Loucy (cell line): ENCODE measurements around the gene SERGEF.

ENCODE experiments used
- H2AFZ ChIP-seq: fragments of 200-600 bp; sonication (generic); 2 replicates; pipeline ENCODE4 v1.6.0; 2016; ENCODE audit warnings: antibody characterized with exemption, mild to moderate bottlenecking, low read length, moderate library complexity
- H3F3A ChIP-seq: fragments of 200-600 bp; 2 replicates; pipeline ENCODE4 v1.6.0; 2016; ENCODE audit warnings: antibody characterized with exemption, low read depth, mild to moderate bottlenecking
- H3K27me3 ChIP-seq: fragments of 200-600 bp; sonication (generic); 2 replicates; pipeline ENCODE4 v1.6.1; 2014; ENCODE audit warnings: low read length, mild to moderate bottlenecking; ENCODE audit not compliant: insufficient read depth, poor library complexity, severe bottlenecking
- H3K36me3 ChIP-seq: fragments of 200-600 bp; sonication (generic); 2 replicates; pipeline ENCODE4 v1.6.1; 2016; ENCODE audit warnings: low read length; ENCODE audit not compliant: insufficient read depth
- H3K4me1 ChIP-seq: fragments of 200-600 bp; sonication (generic); 2 replicates; pipeline ENCODE4 v1.5.1; 2014; ENCODE audit warnings: low read length, mild to moderate bottlenecking; ENCODE audit not compliant: insufficient read depth, poor library complexity, severe bottlenecking
- H3K4me2 ChIP-seq: fragments of 200-600 bp; sonication (generic); 2 replicates; pipeline ENCODE4 v1.6.0; 2014; ENCODE audit warnings: antibody characterized with exemption, low read length, low read depth, mild to moderate bottlenecking; ENCODE audit not compliant: poor library complexity, severe bottlenecking
- H3K4me3 ChIP-seq: fragments of 200-600 bp; sonication (generic); 2 replicates; pipeline ENCODE4 v1.5.1; 2014; ENCODE audit warnings: low read length, mild to moderate bottlenecking, mixed read lengths; ENCODE audit not compliant: poor library complexity, severe bottlenecking
- H3K79me2 ChIP-seq: fragments of 200-600 bp; sonication (generic); 2 replicates; pipeline ENCODE4 v1.6.1; 2014; ENCODE audit warnings: low read length; ENCODE audit not compliant: insufficient read depth
- H3K9ac ChIP-seq: fragments of 200-600 bp; sonication (generic); 2 replicates; pipeline ENCODE4 v1.6.0; 2014; ENCODE audit warnings: mild to moderate bottlenecking, low read depth, low read length, moderate library complexity; ENCODE audit not compliant: poor library complexity, severe bottlenecking
- H3K9me2 ChIP-seq: fragments of 200-600 bp; sonication (generic); replicated peaks from 2 replicates; pipeline ENCODE4 v1.6.1; 2016; ENCODE audit warnings: low read depth, low read length, mixed read lengths
- H3K9me3 ChIP-seq: fragments of 200-600 bp; sonication (generic); 2 replicates; pipeline ENCODE4 v1.6.1; 2014; ENCODE audit warnings: mild to moderate bottlenecking, antibody characterized with exemption, low read length, low read depth; ENCODE audit not compliant: insufficient read depth
- H4K20me1 ChIP-seq: fragments of 200-600 bp; sonication (generic); 2 replicates; pipeline ENCODE4 v1.6.0; 2014; ENCODE audit warnings: antibody characterized with exemption, low read length, mild to moderate bottlenecking; ENCODE audit not compliant: insufficient read depth, poor library complexity, severe bottlenecking
- EZH2phosphoT487 ChIP-seq: fragments of 200-600 bp; IDR thresholded peaks from 2 replicates; pipeline ENCODE4 v1.6.1; 2018; ENCODE audit warnings: antibody characterized with exemption, mild to moderate bottlenecking, moderate library complexity, borderline replicate concordance
- TF ChIP-seq, protein P1 (sequence below): fragments of 200-600 bp; sonication (generic); conservative IDR thresholded peaks from 2 replicates; pipeline ENCODE4 v1.5.1; 2014; ENCODE audit warnings: mild to moderate bottlenecking, antibody characterized with exemption, low read length

Gene SERGEF

GRCh38 chr11:17753641-17754040, 259.2 kb downstream of the SERGEF start:
- Histone ChIP-seq H2AFZ (no peak overlapping the region), H3K9me2 (no peaks in the 10 kb centered on the region), H3K9me3 (no peaks in the 10 kb centered on the region), H3K9ac (no peak overlapping the region), H3K4me2 (no peak overlapping the region), H3F3A (no peaks in the 10 kb centered on the region), H3K27me3 (no peaks in the 10 kb centered on the region), H3K36me3 (no peaks in the 10 kb centered on the region), H3K4me3 (no peak overlapping the region), H3K79me2 (no peaks in the 10 kb centered on the region), H3K4me1 (no peaks in the 10 kb centered on the region), H4K20me1 (no peaks in the 10 kb centered on the region)
- TF ChIP-seq, protein P1, sequence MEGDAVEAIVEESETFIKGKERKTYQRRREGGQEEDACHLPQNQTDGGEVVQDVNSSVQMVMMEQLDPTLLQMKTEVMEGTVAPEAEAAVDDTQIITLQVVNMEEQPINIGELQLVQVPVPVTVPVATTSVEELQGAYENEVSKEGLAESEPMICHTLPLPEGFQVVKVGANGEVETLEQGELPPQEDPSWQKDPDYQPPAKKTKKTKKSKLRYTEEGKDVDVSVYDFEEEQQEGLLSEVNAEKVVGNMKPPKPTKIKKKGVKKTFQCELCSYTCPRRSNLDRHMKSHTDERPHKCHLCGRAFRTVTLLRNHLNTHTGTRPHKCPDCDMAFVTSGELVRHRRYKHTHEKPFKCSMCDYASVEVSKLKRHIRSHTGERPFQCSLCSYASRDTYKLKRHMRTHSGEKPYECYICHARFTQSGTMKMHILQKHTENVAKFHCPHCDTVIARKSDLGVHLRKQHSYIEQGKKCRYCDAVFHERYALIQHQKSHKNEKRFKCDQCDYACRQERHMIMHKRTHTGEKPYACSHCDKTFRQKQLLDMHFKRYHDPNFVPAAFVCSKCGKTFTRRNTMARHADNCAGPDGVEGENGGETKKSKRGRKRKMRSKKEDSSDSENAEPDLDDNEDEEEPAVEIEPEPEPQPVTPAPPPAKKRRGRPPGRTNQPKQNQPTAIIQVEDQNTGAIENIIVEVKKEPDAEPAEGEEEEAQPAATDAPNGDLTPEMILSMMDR: no peak
- no peak for TF ChIP-seq EZH2phosphoT487

- no peak overlapping the region for H3K4me2 ChIP-seq
- H3K4me3 ChIP-seq: no peak overlapping the region
- H3K27me3 ChIP-seq: no peaks in the 10 kb centered on the region
- TF ChIP-seq, protein P1: no peak
- no peak for TF ChIP-seq EZH2phosphoT487
- H3K9me3 ChIP-seq: no peaks in the 10 kb centered on the region
- no peaks in the 10 kb centered on the region for H4K20me1 ChIP-seq
- no peak overlapping the region for H2AFZ ChIP-seq
- no peak overlapping the region for H3K9ac ChIP-seq
- no peaks in the 10 kb centered on the region for H3K4me1 ChIP-seq
- no peaks in the 10 kb centered on the region for H3F3A ChIP-seq
- no peaks in the 10 kb centered on the region for H3K79me2 ChIP-seq
- no peaks in the 10 kb centered on the region for H3K36me3 ChIP-seq
- no peaks in the 10 kb centered on the region for H3K9me2 ChIP-seq
These were observed 259.7 kb downstream of the SERGEF start for GRCh38 chr11:17753153-17753552.

GRCh38 chr11:17752144-17752543, 260.7 kb downstream of the SERGEF start:
- Histone ChIP-seq H3K79me2 (no peaks in the 10 kb centered on the region), H3F3A (no peaks in the 10 kb centered on the region), H3K27me3 (no peaks in the 10 kb centered on the region), H4K20me1 (no peaks in the 10 kb centered on the region), H3K9me3 (no peaks in the 10 kb centered on the region), H3K36me3 (no peaks in the 10 kb centered on the region), H3K4me1 (no peaks in the 10 kb centered on the region), H2AFZ (no peak overlapping the region), H3K4me3 (no peak overlapping the region), H3K9me2 (no peaks in the 10 kb centered on the region), H3K4me2 (no peak overlapping the region), H3K9ac (no peak overlapping the region)
- TF ChIP-seq, protein P1: no peak
- TF ChIP-seq EZH2phosphoT487: no peak
